ENCODE results near the gene LSM11. TPM values are rescaled to one million over a fixed set of nuclear protein-coding genes. Genes with fewer than 3 reads are reported as not detected.

The LSM11 gene
- total RNA-seq, 3 donors from 2014 or later (not counting 1 experiment from before 2014, with no cell fraction given), result 1.2 to 2.3 (median 2.0) TPM

GRCh38 chr5:157708866-157709265 lies 34.6 kb upstream of the LSM11 start:
- Mint-ChIP-seq H3K4me1 (no peaks in the 10 kb centered on the region), H3K9me3 (no peaks in the 10 kb centered on the region), H3K36me3 (no peaks in the 10 kb centered on the region), H3K27me3 (ENCODE audit: low read depth in 2 of 2) (peaks cover 10 to 20% of the 10 kb centered on the region in 2 donors), H3K27ac (no peak overlapping the region), H3K4me3 (no peak overlapping the region)
- Histone ChIP-seq H3K4me3 (ENCODE audit: low read length) (no peak overlapping the region), H3K27me3 (ENCODE audit: control insufficient read depth, insufficient read depth, low read length) (no peaks in the 10 kb centered on the region), H3K9me3 (ENCODE audit: control insufficient read depth, insufficient read depth, low read length) (no peaks in the 10 kb centered on the region), H3K4me1 (ENCODE audit: control insufficient read depth, insufficient read depth, low read length) (no peaks in the 10 kb centered on the region), H3K36me3 (ENCODE audit: control insufficient read depth, insufficient read depth, low read length) (no peaks in the 10 kb centered on the region), H3K27ac (ENCODE audit: low read length) (no peak overlapping the region)
- no peak for TF ChIP-seq CTCF (IDR thresholded peaks at IDR 0.05)
- intact Hi-C loops (cut with micrococcal nuclease), result no loop called here
- no peak for ATAC-seq
- no peak for DNase-seq
- WGBS (ENCODE audit: insufficient coverage), result 100% methylated on average over 1 of the region's 1 CpG

GRCh38 chr5:157709346-157709745 lies 34.2 kb upstream of the LSM11 start:
- Mint-ChIP-seq H3K9me3 (no peaks in the 10 kb centered on the region), H3K36me3 (no peaks in the 10 kb centered on the region), H3K27me3 (ENCODE audit: low read depth in 2 of 2) (peaks cover 8 to 15% of the 10 kb centered on the region in 2 donors), H3K27ac (no peak overlapping the region), H3K4me3 (no peak overlapping the region), H3K4me1 (no peaks in the 10 kb centered on the region)
- no peaks in the 10 kb centered on the region for H3K27me3 ChIP-seq (ENCODE audit: control insufficient read depth, insufficient read depth, low read length)
- H3K27ac ChIP-seq (ENCODE audit: low read length), result no peak overlapping the region
- no peaks in the 10 kb centered on the region for H3K9me3 ChIP-seq (ENCODE audit: control insufficient read depth, insufficient read depth, low read length)
- no peaks in the 10 kb centered on the region for H3K4me1 ChIP-seq (ENCODE audit: control insufficient read depth, insufficient read depth, low read length)
- intact Hi-C loops (cut with micrococcal nuclease), result no loop called here
- no peak for TF ChIP-seq CTCF (IDR thresholded peaks at IDR 0.05)
- ATAC-seq (no peak), DNase-seq (no peak)
- no peaks in the 10 kb centered on the region for H3K36me3 ChIP-seq (ENCODE audit: control insufficient read depth, insufficient read depth, low read length)
- no peak overlapping the region for H3K4me3 ChIP-seq (ENCODE audit: low read length)

- no peaks in the 10 kb centered on the region for H3K36me3 ChIP-seq (ENCODE audit: control insufficient read depth, insufficient read depth, low read length)
- TF ChIP-seq CTCF (IDR thresholded peaks at IDR 0.05), result no peak
- Mint-ChIP-seq H3K4me1 (no peaks in the 10 kb centered on the region), H3K27ac (no peak overlapping the region), H3K9me3 (no peaks in the 10 kb centered on the region), H3K36me3 (no peaks in the 10 kb centered on the region), H3K27me3 (ENCODE audit: low read depth in 2 of 2) (peaks cover 6 to 15% of the 10 kb centered on the region in 2 donors), H3K4me3 (no peak overlapping the region)
- H3K4me1 ChIP-seq (ENCODE audit: control insufficient read depth, insufficient read depth, low read length), result no peaks in the 10 kb centered on the region
- DNase-seq (no peak), ATAC-seq (no peak)
- H3K27me3 ChIP-seq (ENCODE audit: control insufficient read depth, insufficient read depth, low read length), result no peaks in the 10 kb centered on the region
- WGBS (ENCODE audit: insufficient coverage), result 90% methylated on average over 1 of the region's 3 CpGs
- intact Hi-C loops (cut with micrococcal nuclease), result loop anchor here (10.0 kb wide), 1 partner anchor 276 kb away; no protein-coding TSS in a partner anchor
- no peak overlapping the region for H3K4me3 ChIP-seq (ENCODE audit: low read length)
- no peaks in the 10 kb centered on the region for H3K9me3 ChIP-seq (ENCODE audit: control insufficient read depth, insufficient read depth, low read length)
- no peak overlapping the region for H3K27ac ChIP-seq (ENCODE audit: low read length)
Measured at GRCh38 chr5:157710431-157710830, 33.1 kb upstream of the LSM11 start.

- Mint-ChIP-seq H3K27ac (no peak overlapping the region), H3K4me3 (no peak overlapping the region), H3K36me3 (no peaks in the 10 kb centered on the region), H3K27me3 (ENCODE audit: low read depth in 2 of 2) (peaks cover 6 to 13% of the 10 kb centered on the region in 2 donors), H3K9me3 (no peaks in the 10 kb centered on the region), H3K4me1 (no peaks in the 10 kb centered on the region)
- H3K36me3 ChIP-seq (ENCODE audit: control insufficient read depth, insufficient read depth, low read length), result no peaks in the 10 kb centered on the region
- H3K9me3 ChIP-seq (ENCODE audit: control insufficient read depth, insufficient read depth, low read length), result no peaks in the 10 kb centered on the region
- no peaks in the 10 kb centered on the region for H3K4me1 ChIP-seq (ENCODE audit: control insufficient read depth, insufficient read depth, low read length)
- no peaks in the 10 kb centered on the region for H3K27me3 ChIP-seq (ENCODE audit: control insufficient read depth, insufficient read depth, low read length)
- no peak for DNase-seq
- intact Hi-C loops (cut with micrococcal nuclease), result loop anchor here (10.0 kb wide), 1 partner anchor 276 kb away; no protein-coding TSS in a partner anchor
- no peak overlapping the region for H3K27ac ChIP-seq (ENCODE audit: low read length)
- no peak overlapping the region for H3K4me3 ChIP-seq (ENCODE audit: low read length)
- TF ChIP-seq CTCF (IDR thresholded peaks at IDR 0.05), result no peak
- WGBS (ENCODE audit: insufficient coverage), result no CpG with 5 or more reads among the region's 2 CpGs
- no peak for ATAC-seq
Measured at GRCh38 chr5:157710882-157711281, 32.6 kb upstream of the LSM11 start.
